RWPE2 (cell line): ENCODE results near the gene PPP4R3A.
"Not testable (repeated sequence)": the region's sequence is repeated elsewhere in the genome, so short reads cannot be mapped to it uniquely, and the experiment has no call there.

Source experiments
- ATAC-seq: fragments of 200-7000 bp; cut with Tn5 transposase; 3 replicates; pipeline ENCODE4 v1.9.1; 2021; ENCODE audit warnings: low read depth
- DNase-seq: peaks from one replicate; pipeline ENCODE4 v3.0.0-alpha.2; 2020; ENCODE audit warnings: low spot score
- H3K27ac ChIP-seq: fragments of 450-650 bp; 2 replicates; pipeline ENCODE4 v1.5.1; 2017; ENCODE audit warnings: mild to moderate bottlenecking; ENCODE audit not compliant: poor library complexity, severe bottlenecking
- H3K27me3 ChIP-seq: fragments of 250-450 bp; sonication (Bioruptor Pico); 2 replicates; pipeline ENCODE4 v1.5.1; 2021; ENCODE audit warnings: mild to moderate bottlenecking, moderate library complexity; ENCODE audit not compliant: insufficient read depth, poor library complexity, severe bottlenecking
- H3K36me3 ChIP-seq: fragments of 250-450 bp; sonication (Bioruptor Pico); 2 replicates; pipeline ENCODE4 v1.5.1; 2020; ENCODE audit warnings: low read depth, mild to moderate bottlenecking, moderate library complexity
- H3K4me1 ChIP-seq: fragments of 250-450 bp; sonication (Bioruptor Pico); 2 replicates; pipeline ENCODE4 v1.5.1; 2021; ENCODE audit warnings: mild to moderate bottlenecking, moderate library complexity; ENCODE audit not compliant: insufficient read depth, poor library complexity, severe bottlenecking
- H3K4me3 ChIP-seq: fragments of 250-450 bp; sonication (Bioruptor Pico); 2 replicates; pipeline ENCODE4 v1.5.1; 2021; ENCODE audit warnings: mild to moderate bottlenecking, moderate library complexity; ENCODE audit not compliant: severe bottlenecking
- H3K9me3 ChIP-seq: fragments of 250-450 bp; sonication (Bioruptor Pico); 2 replicates; pipeline ENCODE4 v1.5.1; 2021; ENCODE audit warnings: mild to moderate bottlenecking, moderate library complexity; ENCODE audit not compliant: severe bottlenecking
- CTCF ChIP-seq: fragments of 450-650 bp; IDR thresholded peaks from one replicate; pipeline ENCODE4 v1.5.1; 2017; ENCODE audit warnings: mild to moderate bottlenecking, moderate library complexity; ENCODE audit not compliant: poor library complexity, severe bottlenecking

PPP4R3A gene

GRCh38 chr14:91496790-91497189 lies 13.3 kb downstream of the PPP4R3A start:
- ATAC-seq (peak; percentile 16; the same call in 1 of the 3 replicates), DNase-seq (no peak)
- Histone ChIP-seq H3K27ac (no peak overlapping the region), H3K27me3 (no peaks in the 10 kb centered on the region), H3K4me1 (peaks cover 28% of the 10 kb centered on the region), H3K4me3 (no peak overlapping the region), H3K9me3 (no peaks in the 10 kb centered on the region), H3K36me3 (peaks cover 51% of the 10 kb centered on the region)
- TF ChIP-seq CTCF = no peak

GRCh38 chr14:91494392-91495065 lies 15.6 kb downstream of the PPP4R3A start:
- peaks cover 28% of the 10 kb centered on the region for H3K4me1 ChIP-seq
- H3K27ac ChIP-seq, ATAC-seq: not testable (repeated sequence)

DNA sequence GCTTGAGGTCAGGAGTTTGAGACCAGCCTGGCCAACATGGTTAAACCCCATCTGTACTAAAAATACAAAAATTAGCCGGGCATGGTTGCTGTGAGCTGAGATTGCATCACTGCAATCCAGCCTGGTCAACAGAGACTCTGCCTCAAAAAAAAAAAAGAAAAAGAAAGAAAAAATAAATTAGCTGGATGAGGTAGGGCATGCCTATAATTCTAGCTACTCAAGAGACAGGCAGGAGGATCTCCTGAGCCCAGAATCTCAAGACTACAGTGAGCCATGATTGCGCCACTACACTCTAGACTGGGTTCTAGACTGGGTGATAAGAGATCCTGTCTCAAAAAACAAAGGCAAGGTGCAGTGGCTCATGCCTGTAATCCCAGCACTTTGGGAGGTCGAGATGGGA lies 16.9 kb downstream of the PPP4R3A start:
- no peaks in the 10 kb centered on the region for H3K9me3 ChIP-seq
- peaks cover 55% of the 10 kb centered on the region for H3K36me3 ChIP-seq
- no peak for ATAC-seq
- DNase-seq = no peak
- H3K27me3 ChIP-seq = no peaks in the 10 kb centered on the region
- H3K4me1 ChIP-seq = peaks cover 28% of the 10 kb centered on the region
- no peak overlapping the region for H3K4me3 ChIP-seq
- no peak overlapping the region for H3K27ac ChIP-seq
- no peak for TF ChIP-seq CTCF

More at GRCh38 chr14:91494392-91495065, 15.6 kb downstream of the PPP4R3A start:
- H3K4me3 ChIP-seq, DNase-seq, H3K9me3 ChIP-seq, H3K27me3 ChIP-seq: not testable (repeated sequence)
- peaks cover 52% of the 10 kb centered on the region for H3K36me3 ChIP-seq

- ATAC-seq (no peak), DNase-seq (no peak)
- peaks cover 96% of the 10 kb centered on the region for H3K36me3 ChIP-seq
- H3K9me3 ChIP-seq = no peaks in the 10 kb centered on the region
- no peaks in the 10 kb centered on the region for H3K27me3 ChIP-seq
- no peaks in the 10 kb centered on the region for H3K4me1 ChIP-seq
- no peak for TF ChIP-seq CTCF
- no peak overlapping the region for H3K27ac ChIP-seq
- no peak overlapping the region for H3K4me3 ChIP-seq
Measured at GRCh38 chr14:91484744-91485143, 25.4 kb downstream of the PPP4R3A start.

DNA sequence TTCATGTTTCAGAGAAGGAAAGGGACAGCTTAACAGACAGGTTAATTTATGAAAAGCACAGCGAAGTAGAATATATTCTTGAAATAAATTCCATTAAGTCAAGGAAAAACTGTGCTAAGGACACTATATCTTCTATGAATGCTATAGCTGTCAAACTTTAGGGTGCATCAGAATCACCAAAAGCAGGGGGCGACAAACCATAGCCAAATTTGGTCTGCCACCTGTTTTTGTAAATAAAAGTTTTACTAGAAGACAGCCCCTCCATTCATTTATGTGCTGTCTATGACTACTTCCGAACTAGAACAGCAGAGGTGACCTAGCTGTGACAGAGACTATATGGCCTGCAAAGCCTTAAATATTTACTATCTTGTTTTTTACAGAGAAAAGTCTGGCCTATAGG lies 25.9 kb downstream of the PPP4R3A start:
- no peak for DNase-seq
- H3K9me3 ChIP-seq = no peaks in the 10 kb centered on the region

More for the DNA sequence above, 25.9 kb downstream of the PPP4R3A start:
- Histone ChIP-seq H3K27me3 (no peaks in the 10 kb centered on the region), H3K4me1 (no peaks in the 10 kb centered on the region), H3K36me3 (peaks cover 96% of the 10 kb centered on the region), H3K4me3 (no peak overlapping the region), H3K27ac (no peak overlapping the region)
- ATAC-seq = no peak
- TF ChIP-seq CTCF = no peak
